ENCODE measurements around the gene DZIP1. TPM values are rescaled to one million over a fixed set of nuclear protein-coding genes. Genes with fewer than 3 reads are reported as not detected.
A peak's percentile ranks its signal among the peaks of the same experiment; 100 is the strongest.

Gene DZIP1
- total RNA-seq, 1 donor, result 38.9 TPM

DNA sequence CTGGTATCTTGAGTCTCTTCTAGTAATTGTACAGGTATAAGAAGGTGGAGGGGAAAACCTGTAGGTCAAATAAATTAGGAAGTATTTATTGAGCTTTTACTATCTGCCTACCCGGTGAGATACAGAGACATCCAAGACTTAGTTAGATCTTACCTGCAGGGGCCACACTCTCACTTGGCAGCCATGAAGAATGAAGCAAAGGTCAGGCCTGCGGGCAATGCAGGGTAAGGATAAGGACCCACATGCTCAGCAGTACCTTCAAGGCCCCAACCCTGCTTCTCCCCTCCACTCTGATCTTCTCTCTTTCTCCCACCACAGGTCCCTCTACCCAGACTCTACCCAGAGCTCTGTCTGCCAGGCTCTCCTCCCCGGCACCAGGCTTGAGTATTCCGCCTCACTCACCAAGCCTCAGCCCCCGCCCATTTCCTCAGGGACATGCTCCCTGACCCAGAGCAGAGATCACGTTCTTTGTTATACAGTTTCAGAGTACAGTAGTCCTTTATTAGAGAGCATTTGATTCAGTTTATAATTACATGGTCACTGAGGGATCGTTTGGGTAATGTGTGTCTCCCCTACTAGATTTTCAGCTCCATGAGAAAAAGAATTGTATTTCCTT is 110.9 kb downstream of the DZIP1 start:
- H3K4me3 ChIP-seq (ENCODE audit: low read depth, low read length), result no peak overlapping the region
- TF ChIP-seq, protein P1, sequence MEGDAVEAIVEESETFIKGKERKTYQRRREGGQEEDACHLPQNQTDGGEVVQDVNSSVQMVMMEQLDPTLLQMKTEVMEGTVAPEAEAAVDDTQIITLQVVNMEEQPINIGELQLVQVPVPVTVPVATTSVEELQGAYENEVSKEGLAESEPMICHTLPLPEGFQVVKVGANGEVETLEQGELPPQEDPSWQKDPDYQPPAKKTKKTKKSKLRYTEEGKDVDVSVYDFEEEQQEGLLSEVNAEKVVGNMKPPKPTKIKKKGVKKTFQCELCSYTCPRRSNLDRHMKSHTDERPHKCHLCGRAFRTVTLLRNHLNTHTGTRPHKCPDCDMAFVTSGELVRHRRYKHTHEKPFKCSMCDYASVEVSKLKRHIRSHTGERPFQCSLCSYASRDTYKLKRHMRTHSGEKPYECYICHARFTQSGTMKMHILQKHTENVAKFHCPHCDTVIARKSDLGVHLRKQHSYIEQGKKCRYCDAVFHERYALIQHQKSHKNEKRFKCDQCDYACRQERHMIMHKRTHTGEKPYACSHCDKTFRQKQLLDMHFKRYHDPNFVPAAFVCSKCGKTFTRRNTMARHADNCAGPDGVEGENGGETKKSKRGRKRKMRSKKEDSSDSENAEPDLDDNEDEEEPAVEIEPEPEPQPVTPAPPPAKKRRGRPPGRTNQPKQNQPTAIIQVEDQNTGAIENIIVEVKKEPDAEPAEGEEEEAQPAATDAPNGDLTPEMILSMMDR (IDR thresholded peaks at IDR 0.05; ENCODE audit: insufficient read depth, low read depth, low read length), result no peak
- no peak for DNase-seq (ENCODE audit: low read depth)

DNA sequence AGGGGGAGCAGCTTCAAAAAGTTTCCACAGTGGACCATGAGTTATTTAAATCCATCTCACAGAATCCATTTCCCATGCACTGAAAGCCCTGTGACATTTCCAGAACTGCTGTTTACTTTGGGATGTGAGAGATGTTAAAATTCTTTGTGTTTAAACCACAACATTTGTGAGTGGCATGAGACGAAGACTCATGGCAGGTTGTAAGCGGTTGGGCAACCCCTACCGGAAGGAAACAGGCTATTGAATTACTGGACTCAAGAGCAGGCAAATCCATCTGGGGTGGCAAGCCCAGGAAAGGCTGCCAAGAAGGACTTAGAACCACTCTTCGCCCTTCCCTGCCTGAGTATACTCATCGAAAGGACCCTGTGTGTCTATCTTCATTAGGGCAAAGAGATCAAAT is 114.3 kb downstream of the DZIP1 start:
- DNase-seq (ENCODE audit: low read depth), result peak; percentile 24
- TF ChIP-seq, protein P1 (IDR thresholded peaks at IDR 0.05; ENCODE audit: insufficient read depth, low read depth, low read length), result no peak

More for the DNA sequence above, 114.3 kb downstream of the DZIP1 start:
- H3K4me3 ChIP-seq (ENCODE audit: low read depth, low read length), result no peak overlapping the region

Other genes with a start within 250 kb of the DZIP1 start
- gene CLDN10, start 92.0 kb downstream of the DZIP1 start, total RNA-seq, result not detected in 2 replicates
- gene DNAJC3, start 32.4 kb upstream of the DZIP1 start, total RNA-seq, result 56.4 and 85.1 TPM in 2 replicates